Upper lobe of left lung (tissue), 4 donors: ENCODE results near the gene OVCH1.

Experiments
- EP300 ChIP-seq, 4 donors: sonication (generic); formaldehyde crosslinking; IDR thresholded peaks; one replicate each; pipeline ENCODE4 v1.5.1; 2017; ENCODE audit warnings: antibody characterized with exemption in 4 of 4, control low read depth in 2 of 4
- TF ChIP-seq, protein P1 (sequence below), 6 experiments: fragments of 450-650 bp in 4 of 6; fragments of 200-600 bp in 2 of 6; sonication (generic) in 2 of 6; IDR thresholded peaks; one replicate each; pipeline ENCODE4 v1.5.1; 2016 to 2019; ENCODE audit warnings: antibody characterized with exemption in 6 of 6

DNA sequence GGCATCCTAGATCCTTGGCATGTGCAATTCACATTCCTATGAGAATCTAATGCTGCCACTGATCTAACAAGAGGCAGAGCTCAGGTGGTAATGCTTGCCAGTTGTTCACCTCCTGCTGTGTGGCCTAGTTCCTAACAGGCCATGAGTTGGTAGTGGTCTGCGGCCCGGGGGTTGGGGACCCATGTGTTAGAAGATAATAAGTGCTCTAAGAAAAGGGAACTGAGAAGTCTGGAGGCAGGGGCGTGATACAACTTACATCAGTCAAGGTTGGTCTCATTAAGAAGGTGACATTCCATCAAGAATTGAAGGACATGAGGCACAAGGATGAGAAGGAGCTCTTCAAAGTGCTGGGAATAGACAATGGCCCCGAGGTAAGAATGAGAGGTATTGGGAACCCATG is 49.3 kb downstream of the OVCH1 start:
- TF ChIP-seq EP300 (IDR thresholded peaks at IDR 0.05) = no peak
- TF ChIP-seq, protein P1, sequence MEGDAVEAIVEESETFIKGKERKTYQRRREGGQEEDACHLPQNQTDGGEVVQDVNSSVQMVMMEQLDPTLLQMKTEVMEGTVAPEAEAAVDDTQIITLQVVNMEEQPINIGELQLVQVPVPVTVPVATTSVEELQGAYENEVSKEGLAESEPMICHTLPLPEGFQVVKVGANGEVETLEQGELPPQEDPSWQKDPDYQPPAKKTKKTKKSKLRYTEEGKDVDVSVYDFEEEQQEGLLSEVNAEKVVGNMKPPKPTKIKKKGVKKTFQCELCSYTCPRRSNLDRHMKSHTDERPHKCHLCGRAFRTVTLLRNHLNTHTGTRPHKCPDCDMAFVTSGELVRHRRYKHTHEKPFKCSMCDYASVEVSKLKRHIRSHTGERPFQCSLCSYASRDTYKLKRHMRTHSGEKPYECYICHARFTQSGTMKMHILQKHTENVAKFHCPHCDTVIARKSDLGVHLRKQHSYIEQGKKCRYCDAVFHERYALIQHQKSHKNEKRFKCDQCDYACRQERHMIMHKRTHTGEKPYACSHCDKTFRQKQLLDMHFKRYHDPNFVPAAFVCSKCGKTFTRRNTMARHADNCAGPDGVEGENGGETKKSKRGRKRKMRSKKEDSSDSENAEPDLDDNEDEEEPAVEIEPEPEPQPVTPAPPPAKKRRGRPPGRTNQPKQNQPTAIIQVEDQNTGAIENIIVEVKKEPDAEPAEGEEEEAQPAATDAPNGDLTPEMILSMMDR (IDR thresholded peaks at IDR 0.05) = no peak
